Neuronal stem cell (in vitro differentiated cells): ENCODE results near the gene MEOX2.

Source experiments
- DNase-seq: peaks from one replicate; pipeline ENCODE4 v3.0.0-alpha.2; 2013; ENCODE audit warnings: low spot score
- H2AFZ ChIP-seq: one replicate; pipeline ENCODE4 v1.6.1; 2013; ENCODE audit warnings: mild to moderate bottlenecking, low read length, inconsistent platforms
- H2AK5ac ChIP-seq: 2 replicates; pipeline ENCODE4 v1.6.1; 2013; ENCODE audit warnings: low read depth, mild to moderate bottlenecking, inconsistent platforms, low read length, moderate library complexity, mixed read lengths
- H2BK120ac ChIP-seq: 2 replicates; pipeline ENCODE4 v1.6.1; 2013; ENCODE audit warnings: low read depth, mild to moderate bottlenecking, inconsistent platforms, low read length, moderate library complexity, mixed read lengths
- H2BK12ac ChIP-seq: one replicate; pipeline ENCODE4 v1.6.1; 2013; ENCODE audit warnings: low read length, inconsistent platforms
- H2BK15ac ChIP-seq: 2 replicates; pipeline ENCODE4 v1.6.1; 2013; ENCODE audit warnings: mild to moderate bottlenecking, low read length, inconsistent platforms, mixed read lengths
- H2BK5ac ChIP-seq: one replicate; pipeline ENCODE4 v1.6.1; 2013; ENCODE audit warnings: inconsistent platforms, mild to moderate bottlenecking, low read length, moderate library complexity
- H3K14ac ChIP-seq: one replicate; pipeline ENCODE4 v1.6.1; 2013; ENCODE audit warnings: low read length, inconsistent platforms
- H3K18ac ChIP-seq: 2 replicates; pipeline ENCODE4 v1.6.1; 2013; ENCODE audit warnings: low read length, inconsistent platforms
- H3K23ac ChIP-seq: 2 replicates; pipeline ENCODE4 v1.6.1; 2013; ENCODE audit warnings: low read depth, mild to moderate bottlenecking, mixed read lengths, low read length, inconsistent platforms; ENCODE audit not compliant: poor library complexity
- H3K27ac ChIP-seq: replicated peaks from 3 replicates; pipeline ENCODE4 v1.5.1; 2013; ENCODE audit warnings: low read length, inconsistent platforms
- H3K27me3 ChIP-seq, 3 experiments: 2 replicates each; pipeline ENCODE4 v1.6.1; 2013; ENCODE audit warnings: low read length in 3 of 3, mild to moderate bottlenecking in 2 of 3, inconsistent platforms in 1 of 3, low read depth in 1 of 3, mixed read lengths in 1 of 3, moderate library complexity in 1 of 3; ENCODE audit not compliant: control insufficient read depth in 3 of 3, insufficient read depth in 3 of 3
- H3K36me3 ChIP-seq, 2 donors: replicated peaks in 1 of 2; 2 replicates each; pipeline ENCODE4 v1.6.1; 2013; ENCODE audit warnings: low read length in 2 of 2; ENCODE audit not compliant: control insufficient read depth in 2 of 2, insufficient read depth in 2 of 2
- H3K4ac ChIP-seq: 2 replicates; pipeline ENCODE4 v1.6.1; 2013; ENCODE audit warnings: inconsistent platforms, mild to moderate bottlenecking, low read length, moderate library complexity
- H3K4me1 ChIP-seq, 2 donors: 1 replicate in 1 of 2; 2 replicates in 1 of 2; pipeline ENCODE4 v1.6.1; 2013; ENCODE audit warnings: low read length in 2 of 2, low read depth in 1 of 2; ENCODE audit not compliant: control insufficient read depth in 2 of 2, insufficient read depth in 1 of 2
- H3K4me2 ChIP-seq: one replicate; pipeline ENCODE4 v1.6.1; 2013; ENCODE audit warnings: mild to moderate bottlenecking, low read length, inconsistent platforms; ENCODE audit not compliant: insufficient read depth, poor library complexity, severe bottlenecking
- H3K4me3 ChIP-seq, 2 donors: 2 replicates each; pipeline ENCODE4 v1.5.1; 2013; ENCODE audit warnings: low read length in 2 of 2, mild to moderate bottlenecking in 2 of 2, inconsistent platforms in 1 of 2, moderate library complexity in 1 of 2
- H3K79me1 ChIP-seq: one replicate; pipeline ENCODE4 v1.6.1; 2013; ENCODE audit warnings: low read depth, mild to moderate bottlenecking, inconsistent platforms, low read length, moderate library complexity
- H3K9ac ChIP-seq: one replicate; pipeline ENCODE4 v1.6.1; 2013; ENCODE audit warnings: mild to moderate bottlenecking, low read depth, low read length, inconsistent platforms; ENCODE audit not compliant: poor library complexity
- H3K9me3 ChIP-seq, 2 donors: replicated peaks in 1 of 2; 2 replicates each; pipeline versions ENCODE3 to v1.6.1; 2013; ENCODE audit warnings: low read length in 2 of 2, mild to moderate bottlenecking in 2 of 2, inconsistent platforms in 1 of 2, low read depth in 1 of 2, mixed read lengths in 1 of 2, moderate library complexity in 1 of 2; ENCODE audit not compliant: control insufficient read depth in 2 of 2, insufficient read depth in 1 of 2
- H4K8ac ChIP-seq: one replicate; pipeline ENCODE4 v1.6.1; 2013; ENCODE audit warnings: low read depth, mild to moderate bottlenecking, inconsistent platforms, low read length, moderate library complexity
- H4K91ac ChIP-seq: one replicate; pipeline ENCODE4 v1.6.1; 2013; ENCODE audit warnings: low read length, low read depth, mild to moderate bottlenecking, inconsistent platforms; ENCODE audit not compliant: poor library complexity
- WGBS, 2 donors: extraction: QIAGEN DNeasy Blood & Tissue Kit; methylation state at CpG; one replicate each; pipeline ENCODE4 v1.1.7; 2013; ENCODE audit warnings: missing lambda C conversion rate in 2 of 2, mixed read lengths in 1 of 2; ENCODE audit not compliant: insufficient read length in 2 of 2, insufficient replicate concordance in 1 of 2; ENCODE audit errors: extremely low coverage in 2 of 2; 5-methylcytosine and 5-hydroxymethylcytosine counted together

The MEOX2 gene

DNA sequence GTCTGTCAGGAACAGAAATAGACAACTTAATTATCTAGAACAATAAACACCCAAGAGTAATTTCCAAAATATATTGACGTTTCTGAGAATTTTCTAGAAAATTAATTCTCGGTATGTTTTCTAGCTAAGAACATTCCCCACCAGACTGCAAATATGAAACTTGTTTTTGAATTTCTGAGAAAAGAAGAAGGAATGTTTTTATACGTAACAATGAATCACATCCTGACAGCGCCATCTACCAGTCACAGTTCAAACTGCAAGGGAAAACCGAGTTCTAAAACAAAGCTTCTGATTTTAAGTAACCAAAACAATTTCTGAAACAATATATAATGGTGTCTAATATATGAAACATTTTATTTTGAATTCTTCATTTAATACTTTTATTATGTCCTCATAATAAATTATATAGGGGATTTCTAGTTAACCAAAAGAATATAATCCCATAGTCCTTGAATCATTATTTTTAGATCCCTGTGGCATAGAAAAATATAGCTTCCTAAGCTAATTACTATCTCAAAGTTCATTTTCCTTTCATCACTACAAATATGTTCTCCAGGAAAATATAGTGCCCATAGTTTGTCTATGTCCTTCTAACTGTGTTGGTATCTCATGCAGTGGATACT is 34.5 kb upstream of the MEOX2 start:
- H3K4me2 ChIP-seq = no peak overlapping the region
- H3K4me1 ChIP-seq = no peaks in the 10 kb centered on the region
- no peak overlapping the region for H3K14ac ChIP-seq
- WGBS, 2 donors = no CpG with 5 or more reads among the region's 5 CpGs
- no peak overlapping the region for H2AFZ ChIP-seq
- DNase-seq = peak; percentile 20
- no peak overlapping the region for H3K9ac ChIP-seq
- H3K18ac ChIP-seq = no peak overlapping the region
- H3K9me3 ChIP-seq = no peaks in the 10 kb centered on the region
- no peak overlapping the region for H3K4ac ChIP-seq
- no peak overlapping the region for H3K4me3 ChIP-seq
- no peak overlapping the region for H4K91ac ChIP-seq
- no peak overlapping the region for H2BK15ac ChIP-seq
- H4K8ac ChIP-seq = no peak overlapping the region
- H3K27ac ChIP-seq = no peak overlapping the region
- no peak overlapping the region for H3K23ac ChIP-seq
- no peak overlapping the region for H2BK120ac ChIP-seq
- H3K27me3 ChIP-seq = no peaks in the 10 kb centered on the region
- H3K36me3 ChIP-seq = no peaks in the 10 kb centered on the region
- H3K79me1 ChIP-seq = no peaks in the 10 kb centered on the region
- H2BK12ac ChIP-seq = no peak overlapping the region
- H2BK5ac ChIP-seq = no peak overlapping the region
- no peak overlapping the region for H2AK5ac ChIP-seq

DNA sequence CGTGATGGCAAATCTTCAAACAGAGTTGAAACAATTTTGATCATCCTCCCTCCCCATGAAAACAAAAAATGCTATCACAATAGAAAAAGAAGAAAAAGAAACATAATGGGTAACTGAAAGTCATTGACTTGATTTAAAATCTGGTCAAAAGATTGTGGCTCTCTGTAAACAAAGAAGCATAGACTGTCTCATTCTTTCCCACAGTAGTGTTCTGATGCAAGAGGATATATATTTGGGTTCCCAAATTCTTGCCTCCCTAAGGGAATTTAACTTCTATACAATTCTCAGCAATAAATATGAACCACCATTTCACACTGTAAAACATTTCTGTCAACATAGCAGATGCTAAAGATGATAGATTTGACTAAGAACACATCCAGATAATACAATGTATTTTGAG is 32.8 kb upstream of the MEOX2 start:
- Histone ChIP-seq H2AFZ (peak overlapping the region; percentile 17), H2BK120ac (no peak overlapping the region), H3K79me1 (no peaks in the 10 kb centered on the region), H3K4me3 (no peak overlapping the region), H2BK12ac (no peak overlapping the region), H3K9ac (no peak overlapping the region), H3K14ac (no peak overlapping the region), H2BK5ac (no peak overlapping the region), H2AK5ac (no peak overlapping the region), H3K27me3 (no peaks in the 10 kb centered on the region), H3K4me2 (no peak overlapping the region), H2BK15ac (no peak overlapping the region), H3K4ac (no peak overlapping the region), H3K18ac (no peak overlapping the region), H3K36me3 (no peaks in the 10 kb centered on the region), H3K9me3 (no peaks in the 10 kb centered on the region), H4K91ac (no peak overlapping the region), H3K4me1 (no peaks in the 10 kb centered on the region), H3K27ac (no peak overlapping the region), H4K8ac (no peak overlapping the region), H3K23ac (no peak overlapping the region)
- no CpG with 5 or more reads among the region's 1 CpG for WGBS, 2 donors
- DNase-seq = no peak

DNA sequence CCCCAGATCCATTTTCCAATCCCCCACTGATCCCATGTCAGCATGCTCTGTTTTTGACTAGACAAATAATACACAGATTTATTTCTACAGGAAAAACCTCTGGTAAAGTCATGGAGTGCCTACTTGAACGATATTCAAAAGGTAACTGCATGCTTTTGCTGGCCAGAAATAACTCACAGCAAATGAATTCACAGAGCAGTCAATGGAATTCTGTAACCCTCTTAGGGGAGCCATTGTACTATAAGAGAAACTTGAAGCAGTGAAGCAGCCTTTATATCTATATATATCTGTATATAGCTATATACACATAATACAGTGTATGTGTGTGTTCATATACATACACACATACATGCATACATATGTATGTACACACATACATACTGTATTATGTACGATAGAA is 29.0 kb upstream of the MEOX2 start:
- Histone ChIP-seq H2AK5ac (no peak overlapping the region), H3K4ac (no peak overlapping the region), H2BK120ac (no peak overlapping the region), H3K9ac (no peak overlapping the region), H3K27ac (no peak overlapping the region), H4K91ac (no peak overlapping the region), H3K79me1 (no peaks in the 10 kb centered on the region), H3K9me3 (no peaks in the 10 kb centered on the region), H3K23ac (no peak overlapping the region), H3K18ac (no peak overlapping the region), H3K27me3 (no peaks in the 10 kb centered on the region), H3K14ac (no peak overlapping the region), H2BK12ac (no peak overlapping the region), H2AFZ (no peak overlapping the region), H2BK15ac (no peak overlapping the region), H3K4me3 (no peak overlapping the region), H4K8ac (no peak overlapping the region), H3K4me1 (no peaks in the 10 kb centered on the region), H3K4me2 (no peak overlapping the region), H3K36me3 (no peaks in the 10 kb centered on the region), H2BK5ac (no peak overlapping the region)
- DNase-seq = no peak
- WGBS, 2 donors = no CpG with 5 or more reads among the region's 2 CpGs

DNA sequence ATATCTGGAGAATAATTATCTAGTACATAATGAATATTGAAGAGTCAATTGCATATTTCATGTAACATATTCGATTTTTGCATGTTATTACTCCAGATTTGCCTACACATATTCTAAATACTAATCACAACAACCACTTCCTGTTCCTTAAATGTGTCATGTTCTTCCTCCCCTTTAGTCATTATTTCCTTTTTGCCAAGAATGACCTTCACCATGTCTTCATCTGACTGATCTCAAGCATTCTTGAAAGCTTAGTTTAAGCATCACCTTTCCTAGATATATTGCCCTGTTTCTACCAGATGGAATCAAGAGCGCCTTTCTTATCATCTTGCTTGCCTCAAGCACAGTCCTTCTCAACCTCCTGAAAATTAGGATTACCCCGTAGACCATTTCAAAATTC is 23.5 kb upstream of the MEOX2 start:
- Histone ChIP-seq H3K4me3 (no peak overlapping the region), H4K8ac (no peak overlapping the region), H2AFZ (no peak overlapping the region), H3K79me1 (no peaks in the 10 kb centered on the region), H3K27ac (no peak overlapping the region), H2BK15ac (no peak overlapping the region), H2BK5ac (no peak overlapping the region), H3K18ac (no peak overlapping the region), H3K9ac (no peak overlapping the region), H3K4me1 (no peaks in the 10 kb centered on the region), H3K9me3 (no peaks in the 10 kb centered on the region), H3K4ac (no peak overlapping the region), H2BK12ac (no peak overlapping the region), H3K36me3 (no peaks in the 10 kb centered on the region), H2BK120ac (no peak overlapping the region), H3K23ac (no peak overlapping the region), H3K27me3 (no peaks in the 10 kb centered on the region), H3K4me2 (no peak overlapping the region), H3K14ac (no peak overlapping the region), H4K91ac (no peak overlapping the region), H2AK5ac (no peak overlapping the region)
- WGBS, 2 donors = no CpG with 5 or more reads among the region's 3 CpGs
- no peak for DNase-seq
